GM19043 (cell line): ENCODE measurements around the gene CD59.
A peak's percentile ranks its signal among the peaks of the same experiment; 100 is the strongest.

Experiments used
- ATAC-seq: cut with Tn5 transposase; IDR thresholded peaks from one replicate; pipeline ENCODE4 v1.9.1; 2021; ENCODE audit warnings: low read depth; ENCODE audit not compliant: unreplicated experiment

CD59 gene, protein sequence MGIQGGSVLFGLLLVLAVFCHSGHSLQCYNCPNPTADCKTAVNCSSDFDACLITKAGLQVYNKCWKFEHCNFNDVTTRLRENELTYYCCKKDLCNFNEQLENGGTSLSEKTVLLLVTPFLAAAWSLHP

DNA sequence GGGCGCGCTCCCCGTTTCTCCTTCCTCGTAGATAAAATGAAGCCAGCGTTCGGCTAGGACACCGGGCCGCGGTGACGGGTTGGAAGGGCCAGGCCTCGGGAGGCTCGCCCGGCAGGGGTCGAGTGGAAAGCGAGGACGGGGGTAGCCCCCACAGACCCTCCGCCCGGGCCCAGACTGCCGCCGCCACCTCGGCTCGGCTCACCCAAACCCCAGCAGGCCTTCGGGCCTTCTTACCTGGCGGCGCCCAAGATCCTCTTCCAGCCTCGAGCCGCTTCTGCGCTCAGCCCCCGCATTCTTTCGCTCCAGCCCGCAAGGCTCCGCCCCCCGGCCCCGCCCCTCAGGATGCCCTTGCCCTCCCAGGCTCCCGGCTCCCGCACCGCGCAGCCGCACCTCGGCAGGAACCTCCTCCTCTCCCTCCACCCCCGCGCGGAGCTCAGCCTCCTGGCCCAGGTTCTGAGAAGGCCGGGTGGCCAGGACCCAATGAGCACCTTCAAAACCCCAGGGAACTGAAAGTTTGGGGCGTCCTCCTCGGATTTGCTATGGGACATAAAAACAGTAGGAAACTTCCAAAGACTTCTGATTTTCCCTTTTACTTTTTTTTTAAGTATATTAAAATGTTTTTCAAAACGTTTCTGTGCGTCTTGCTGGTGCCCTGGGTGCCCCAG, at the start of gene CD59:
Gene CD59 (minus strand): TSS at position 276 of the 665 bp plus-strand sequence. CDS start 13,978 bp downstream, outside the sequence.
- peak; percentile 45 for ATAC-seq

DNA sequence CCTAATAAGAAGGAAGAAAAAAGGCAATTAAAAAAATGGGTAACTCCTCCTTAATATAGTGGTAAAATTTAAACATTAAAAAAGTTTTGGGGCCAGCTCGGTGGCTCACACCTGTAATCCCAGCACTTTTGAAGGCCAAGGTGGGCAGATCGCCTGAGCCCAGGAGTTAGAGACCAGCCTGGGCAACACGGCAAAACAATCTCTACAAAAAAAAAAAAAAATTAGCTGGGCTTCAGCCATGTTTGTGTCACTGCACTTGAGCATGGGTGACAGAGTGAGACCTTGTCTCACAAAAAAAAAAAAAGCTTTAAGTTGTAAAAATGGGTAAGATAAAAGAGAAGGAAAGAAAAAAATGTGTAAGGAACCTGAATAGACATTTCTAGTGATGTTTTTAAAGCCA, 49.4 kb upstream of the CD59 start:
- no peak for ATAC-seq

DNA sequence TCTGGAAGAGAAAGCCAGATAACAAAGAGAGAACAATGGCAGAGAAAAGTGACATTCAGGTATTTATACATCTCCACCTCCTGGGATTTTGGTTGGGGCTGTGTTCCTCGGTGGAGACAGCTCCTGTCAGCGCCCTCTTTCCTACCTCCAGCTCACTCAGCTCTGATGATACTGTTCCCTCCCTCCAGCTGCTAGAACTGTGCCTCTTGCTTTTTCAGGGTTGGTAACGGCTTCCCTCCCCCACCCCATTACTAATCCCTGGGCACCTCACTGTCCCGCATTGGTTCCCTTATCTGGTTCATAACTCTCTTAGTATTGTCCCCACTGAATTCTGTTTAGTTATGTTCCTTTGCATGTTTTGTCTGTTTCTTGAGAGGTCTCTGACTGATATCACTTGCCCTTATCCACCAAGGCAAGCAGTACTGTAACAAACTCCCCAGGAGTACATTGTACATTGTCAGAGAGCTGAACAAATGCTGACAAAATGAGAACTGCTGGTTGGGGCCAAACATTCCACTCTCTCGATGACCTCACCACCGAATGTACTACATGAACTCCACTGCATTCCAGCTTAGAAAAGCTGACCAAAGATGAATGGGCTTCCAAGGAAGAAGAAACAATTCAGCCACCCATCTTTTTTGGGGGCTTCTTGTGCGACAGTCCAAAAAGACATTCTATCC, 43.8 kb upstream of the CD59 start:
- no peak for ATAC-seq

DNA sequence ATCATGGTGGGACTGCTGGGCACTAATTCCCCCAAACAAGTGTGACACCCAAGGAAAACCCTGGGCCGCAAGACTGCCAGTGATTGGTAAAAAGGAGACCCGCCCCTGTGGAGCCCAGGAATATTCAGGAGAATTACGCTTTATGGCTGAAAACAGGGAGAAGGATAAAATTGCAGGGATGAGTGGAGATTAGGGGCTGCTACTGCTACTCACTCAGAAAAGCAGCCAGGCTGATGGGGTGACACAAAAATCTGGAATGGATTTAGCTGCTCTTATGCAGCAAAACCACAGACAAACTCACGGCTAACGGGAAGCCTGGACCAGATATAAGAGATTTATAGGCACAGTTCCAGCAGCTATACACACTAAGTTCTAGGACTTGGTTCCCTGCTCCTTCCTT, 42.5 kb upstream of the CD59 start:
- no peak for ATAC-seq

DNA sequence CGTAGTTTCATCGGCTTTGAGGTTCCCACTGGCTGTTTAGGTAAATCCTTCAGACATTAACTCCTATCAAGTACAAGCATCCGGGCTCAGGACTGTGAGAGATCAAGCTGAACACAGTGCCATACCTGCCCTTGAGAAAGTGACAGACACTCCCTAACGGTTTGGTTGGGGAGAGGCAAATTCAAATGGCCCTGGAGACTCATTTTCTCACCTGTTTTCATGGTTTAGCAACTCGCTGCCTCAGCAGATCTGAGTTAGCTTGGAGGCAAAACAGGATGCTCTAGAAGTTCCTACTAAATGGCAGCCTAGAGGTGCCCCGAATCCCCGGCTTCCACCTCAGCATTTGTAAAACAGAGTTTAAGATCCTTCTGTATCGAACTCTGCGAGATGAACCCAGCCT, 41.7 kb upstream of the CD59 start:
- no peak for ATAC-seq

DNA sequence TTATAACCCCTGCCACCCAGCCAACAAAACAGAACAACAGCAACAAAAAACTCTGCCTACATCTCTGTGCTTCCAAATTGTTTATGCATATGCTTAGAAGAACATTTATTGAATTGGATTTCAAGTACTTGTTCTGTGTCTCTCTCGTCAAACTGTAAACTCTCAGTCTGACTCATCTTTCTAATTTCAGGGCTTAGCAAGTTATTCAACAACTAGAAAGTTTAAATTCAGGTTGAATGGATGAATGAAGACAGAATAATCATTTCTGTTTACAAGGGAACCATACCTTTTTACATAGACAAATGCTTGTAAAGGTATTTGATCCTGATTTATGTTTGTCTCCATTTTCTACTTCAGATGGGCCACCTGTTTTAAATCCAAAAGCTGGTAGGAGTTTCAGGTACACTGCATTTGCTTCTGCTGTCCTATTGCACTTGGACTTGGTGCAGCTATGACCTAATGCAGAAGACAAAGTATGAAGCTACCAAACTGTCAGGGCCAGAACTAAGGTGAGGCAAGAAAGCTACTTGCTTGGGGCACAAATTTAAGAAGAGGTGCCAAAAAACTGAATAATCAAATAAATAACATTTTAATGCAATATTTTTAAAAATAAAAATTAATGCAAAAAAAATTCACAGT, 39.7 kb upstream of the CD59 start:
- ATAC-seq = peak; percentile 44

DNA sequence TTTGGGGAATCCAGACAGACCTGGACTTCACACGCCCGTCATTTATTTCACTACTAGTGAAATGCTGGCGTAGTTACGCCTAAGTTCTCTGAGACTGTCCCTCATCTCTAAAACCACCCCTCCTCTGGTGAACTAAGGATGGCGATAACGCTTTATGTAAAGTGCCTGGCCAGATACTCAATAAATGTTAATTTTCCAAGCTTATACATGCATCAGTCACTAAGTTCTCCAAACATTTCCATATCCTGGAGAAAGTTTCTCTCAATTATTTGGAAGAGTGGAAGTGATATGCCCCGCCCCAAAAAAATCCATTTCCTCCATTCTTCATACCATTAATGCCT, 39.2 kb upstream of the CD59 start:
- ATAC-seq = no peak

DNA sequence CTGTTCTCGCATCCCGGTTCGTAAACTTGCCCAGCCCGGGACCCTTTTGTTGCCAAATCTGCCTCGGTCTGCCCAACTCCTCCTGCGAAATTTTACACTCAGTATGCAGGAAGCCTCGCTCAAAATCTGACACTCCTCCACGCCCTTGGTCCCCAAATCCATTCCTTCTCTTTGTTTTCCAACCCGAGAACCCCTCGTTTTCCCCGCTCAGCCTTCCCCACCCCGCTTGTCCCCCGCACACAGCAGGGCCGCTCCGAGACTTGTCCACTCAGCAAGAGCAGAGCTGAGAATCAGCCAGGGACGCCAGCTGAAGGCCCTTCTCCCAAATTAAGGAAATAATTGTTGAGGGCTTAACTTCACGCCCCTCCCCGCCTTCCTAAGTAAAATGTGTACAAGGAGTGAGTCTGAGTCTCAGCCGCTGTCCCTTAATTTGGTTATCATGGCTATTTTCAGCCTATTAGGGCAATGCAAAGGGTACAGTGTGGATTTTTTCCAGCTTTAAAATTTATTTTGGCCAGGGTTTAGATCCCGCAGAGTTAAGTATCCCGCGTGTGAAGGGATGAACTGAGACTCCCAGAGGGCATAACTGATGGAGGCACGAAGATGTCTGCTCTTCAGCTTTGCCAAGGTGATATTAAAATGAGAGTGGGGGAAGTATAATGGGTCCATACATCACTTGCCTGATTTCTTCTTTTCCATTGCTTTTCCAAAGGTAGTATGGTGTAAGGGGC, 38.7 kb upstream of the CD59 start:
- no peak for ATAC-seq

DNA sequence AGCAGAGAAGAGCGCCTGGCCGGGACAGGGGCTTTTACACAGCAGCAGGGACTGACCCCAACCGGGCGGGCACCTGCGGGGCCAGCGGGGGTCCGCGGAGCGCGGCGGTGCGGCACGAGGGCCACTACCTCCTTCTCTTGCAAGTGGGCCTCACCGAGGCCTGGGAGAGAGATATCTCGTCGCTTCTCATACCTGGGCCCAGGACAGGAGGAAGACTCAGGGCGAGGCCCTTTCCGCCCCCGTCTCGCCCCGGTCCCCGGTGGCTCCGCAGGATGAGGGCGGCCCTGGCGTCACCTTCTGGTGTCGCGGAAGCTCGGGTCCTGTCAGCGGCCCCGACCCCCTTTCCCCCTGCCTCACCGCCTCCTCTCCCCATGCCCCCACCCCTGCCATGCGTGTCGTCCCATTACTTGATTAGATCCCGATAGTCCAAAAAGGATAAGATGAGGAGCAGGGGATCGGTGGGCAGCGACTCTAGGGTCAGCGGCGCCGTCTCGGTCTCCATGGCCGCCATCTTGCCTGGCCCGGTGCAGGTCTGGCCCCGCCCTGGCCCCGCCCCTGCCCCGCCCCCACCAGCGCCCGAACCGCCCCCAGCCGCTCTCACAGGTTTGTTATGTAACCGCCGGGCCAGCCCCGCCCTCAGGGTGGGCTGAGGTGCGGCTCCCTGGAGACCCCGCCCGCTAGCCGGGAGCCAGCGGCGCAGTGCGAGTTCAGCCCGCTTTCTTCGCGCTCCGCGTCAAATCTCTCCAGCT, 37.9 kb upstream of the CD59 start, which contains the start of gene FBXO3:
Gene FBXO3 (minus strand): TSS at position 534 of the 749 bp plus-strand sequence. CDS start 23 bp downstream, at position 511.
- peak; percentile 51 for ATAC-seq

DNA sequence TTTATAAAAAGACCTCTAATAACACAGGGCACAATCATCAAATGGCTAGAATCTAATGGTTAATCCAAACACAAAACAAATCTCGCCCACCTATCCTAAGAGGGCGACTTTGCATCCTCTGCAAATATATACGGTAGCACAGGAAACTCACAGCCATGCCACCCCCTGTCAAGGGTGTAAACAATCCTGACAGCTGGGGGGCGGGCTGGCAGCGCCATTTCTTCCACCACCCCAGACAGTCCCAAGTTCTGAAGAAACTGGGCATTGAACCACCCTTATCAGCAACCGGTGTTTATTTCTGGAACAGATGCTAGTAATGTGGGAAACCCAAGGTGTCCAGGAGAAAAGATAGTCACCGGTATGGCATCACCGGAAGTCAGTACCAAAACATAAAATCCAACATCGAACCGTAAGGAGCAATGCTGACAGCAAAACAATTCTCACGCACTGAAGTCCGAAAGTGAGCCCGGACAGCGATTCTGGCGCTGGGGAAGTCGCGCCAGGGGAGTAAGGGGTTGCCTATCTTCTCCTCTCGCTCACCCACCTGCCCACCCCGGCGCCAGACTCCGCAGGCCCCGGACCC, 37.3 kb upstream of the CD59 start:
- ATAC-seq = no peak

DNA sequence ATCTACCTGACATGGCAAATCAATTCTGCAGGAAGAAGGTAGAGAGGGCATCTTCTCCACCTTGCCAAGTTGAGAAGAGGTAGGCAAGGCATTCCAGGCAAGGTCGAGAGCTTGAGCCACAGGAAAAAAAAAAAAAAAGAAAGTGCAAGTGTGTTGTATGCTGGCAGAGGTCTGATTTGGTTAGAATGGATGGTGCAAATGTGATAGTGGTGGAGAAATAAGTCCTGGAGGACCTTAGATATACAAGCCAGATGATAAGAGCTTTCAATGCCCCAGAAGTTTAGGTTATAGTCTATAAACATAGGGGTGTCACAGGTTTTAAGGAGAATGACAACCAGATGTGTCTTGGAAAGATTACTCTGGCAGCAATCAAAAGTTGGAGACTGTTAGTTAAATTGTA, 36.6 kb upstream of the CD59 start:
- ATAC-seq = no peak

DNA sequence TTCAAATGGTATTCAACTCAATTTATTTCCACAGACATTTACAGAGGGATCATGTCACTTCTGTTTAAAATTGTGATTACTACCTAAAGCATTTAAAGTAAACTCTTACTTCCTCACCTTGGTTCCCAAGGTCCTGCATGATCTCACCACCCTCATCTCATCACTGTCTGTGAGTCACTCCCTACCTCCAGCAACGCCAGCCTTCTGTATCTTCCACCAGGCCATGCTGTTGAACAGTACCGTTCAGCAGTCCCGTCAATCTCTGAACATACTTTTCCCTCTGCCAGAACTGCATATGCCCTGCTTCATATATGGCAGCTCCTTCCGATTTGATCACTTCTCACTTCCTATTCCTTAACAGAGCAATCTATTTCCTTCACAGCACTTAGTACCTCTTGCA, 36.1 kb upstream of the CD59 start:
- no peak for ATAC-seq

DNA sequence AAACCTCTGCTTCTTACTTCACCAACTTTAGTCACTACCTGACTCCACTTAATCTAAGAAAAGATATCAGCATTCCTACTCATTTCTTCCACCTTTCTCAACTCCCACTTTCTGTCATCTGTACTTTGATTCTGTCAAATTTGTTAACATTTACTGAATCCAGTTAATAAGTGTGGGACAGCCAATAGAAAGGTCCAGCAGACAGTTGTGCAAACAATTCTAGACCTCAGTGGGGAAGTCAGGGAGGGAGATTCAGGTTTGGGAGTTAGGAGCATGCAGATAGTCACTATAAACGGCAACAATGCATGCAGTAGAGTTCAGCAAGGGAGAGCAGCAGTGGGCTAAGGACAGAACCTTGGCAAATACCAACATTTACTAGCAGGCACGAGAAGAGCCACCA, 34.0 kb upstream of the CD59 start:
- no peak for ATAC-seq

DNA sequence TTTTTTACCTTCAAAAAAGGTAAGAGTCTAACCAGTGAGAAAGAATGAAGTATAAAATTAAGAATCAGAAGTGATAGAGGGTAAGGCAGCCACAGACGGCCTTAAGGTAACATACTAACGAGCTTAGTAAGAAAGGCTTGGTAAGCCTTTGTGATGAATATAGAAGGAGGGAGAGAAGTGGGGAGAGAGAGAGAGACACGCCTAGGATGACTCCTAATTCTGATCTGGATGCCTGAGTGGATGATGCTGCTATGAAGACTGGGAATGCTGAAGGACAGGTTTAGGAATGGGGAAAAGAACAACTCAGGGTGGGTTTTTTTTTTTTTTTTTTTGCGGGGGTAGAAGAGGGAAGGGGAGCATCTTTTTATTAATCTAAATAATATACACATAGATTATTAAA, 33.3 kb upstream of the CD59 start:
- no peak for ATAC-seq

DNA sequence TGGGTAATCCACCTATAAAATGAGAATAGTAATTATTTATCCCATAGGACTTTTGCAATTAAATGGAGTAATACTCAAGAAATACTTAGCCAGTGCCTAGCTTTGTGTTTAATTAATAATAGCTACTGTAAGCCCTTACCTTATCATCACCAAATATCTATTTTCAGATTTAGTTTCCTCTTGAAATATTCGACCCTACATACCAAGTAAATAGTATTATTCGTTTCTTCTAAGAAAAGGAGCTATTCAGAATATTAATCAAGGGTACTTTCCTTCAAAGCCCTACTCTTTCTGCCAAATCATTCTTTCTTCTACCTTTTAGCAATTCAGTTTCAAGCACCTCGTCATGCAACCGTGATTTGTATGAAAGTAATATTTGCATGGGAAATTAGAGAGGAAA, 31.4 kb upstream of the CD59 start:
- no peak for ATAC-seq

DNA sequence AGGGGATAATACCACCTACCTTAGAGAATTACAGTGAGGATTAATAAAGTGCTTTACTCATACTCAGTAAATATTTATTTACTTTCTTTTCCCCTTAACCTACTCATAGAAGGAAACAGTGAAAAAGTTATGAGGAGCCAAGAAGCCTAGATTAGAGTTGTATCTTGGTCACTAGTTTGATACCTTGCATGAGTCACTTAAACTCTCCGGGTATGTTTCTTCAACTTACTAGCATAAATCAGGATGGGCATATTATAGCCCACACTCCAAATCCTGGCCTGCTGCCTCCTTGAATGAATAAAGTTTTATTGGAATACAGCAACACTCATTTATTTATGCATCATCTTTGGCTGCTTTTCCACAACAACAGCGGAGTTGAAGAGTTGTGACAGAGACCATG, 29.9 kb upstream of the CD59 start:
- ATAC-seq = no peak

DNA sequence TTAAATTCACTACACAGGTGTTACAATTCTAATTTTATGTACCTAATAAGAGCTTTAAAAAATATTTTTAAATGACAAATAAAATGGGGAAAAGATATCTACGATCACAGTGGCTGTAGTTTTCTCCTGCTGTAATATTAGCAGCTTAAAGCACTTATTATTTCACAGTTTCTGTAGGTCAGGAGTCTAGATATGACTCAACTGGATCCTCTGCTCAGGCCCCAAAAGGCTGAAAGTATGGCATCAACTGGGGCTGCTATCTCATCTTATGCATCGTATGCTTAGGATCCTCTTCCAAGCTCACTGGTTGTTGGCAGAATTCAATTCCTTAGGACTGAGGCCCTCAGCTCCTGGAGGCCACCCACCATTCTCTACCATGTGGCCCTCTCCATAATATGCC, 25.2 kb upstream of the CD59 start:
- ATAC-seq = peak; percentile 88

DNA sequence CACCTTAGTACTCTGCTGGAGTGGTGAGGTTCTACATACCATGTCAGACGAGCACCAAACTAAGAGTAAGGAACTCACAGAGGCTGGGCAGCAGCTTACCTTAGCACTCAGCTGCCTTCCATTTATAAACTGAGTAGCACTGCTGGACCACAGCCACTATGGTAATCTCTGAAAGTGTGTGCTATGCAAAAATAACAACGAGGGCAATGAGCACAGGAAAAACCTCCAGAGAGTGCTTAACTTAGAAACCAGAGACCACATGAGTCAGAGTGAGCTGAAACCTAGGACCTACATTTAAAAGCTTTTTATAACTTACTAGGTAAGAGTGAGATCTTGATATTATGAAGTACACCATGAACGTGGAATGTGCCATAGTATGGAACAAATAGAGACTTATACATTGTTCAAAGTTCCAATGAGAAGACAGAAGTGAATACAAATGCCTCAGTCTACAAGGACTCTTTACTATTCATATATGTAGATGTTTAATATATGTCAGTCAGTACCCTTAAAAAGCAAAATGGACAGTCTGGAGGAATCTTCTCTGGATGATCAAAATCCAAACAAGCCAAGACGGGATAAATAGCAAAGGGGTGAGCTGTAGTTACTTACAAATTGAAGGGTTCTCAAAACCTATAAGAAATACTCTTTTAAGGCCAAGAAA, 17.2 kb upstream of the CD59 start:
- ATAC-seq = peak; percentile 98

DNA sequence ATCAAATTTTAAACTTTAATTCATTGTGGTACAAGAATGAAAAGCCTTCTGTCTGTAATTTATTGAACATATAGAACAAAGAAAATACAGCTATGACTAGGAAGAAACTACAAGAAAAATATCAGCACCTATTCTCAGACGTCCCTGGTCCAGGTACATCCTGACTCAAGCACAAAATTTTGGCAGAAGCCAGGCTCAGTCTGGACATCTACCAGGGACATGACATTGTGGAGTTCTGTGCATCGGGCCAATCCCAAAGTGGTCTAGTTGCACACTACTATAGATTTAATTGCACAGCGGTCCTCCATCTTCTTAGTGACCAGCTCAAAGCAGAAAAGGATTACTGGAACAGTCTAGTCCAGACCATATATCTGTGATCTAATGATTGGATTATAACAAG, 15.7 kb upstream of the CD59 start:
- no peak for ATAC-seq
